Esophagus squamous epithelium (tissue), 4 donors: ENCODE data around the gene CCDC88C.

Experiments
- POLR2A ChIP-seq, 4 donors: fragments of 450-650 bp; IDR thresholded peaks; one replicate each; pipeline ENCODE4 v1.6.1; 2017; ENCODE audit warnings: antibody characterized with exemption in 4 of 4, mild to moderate bottlenecking in 4 of 4, moderate library complexity in 3 of 4
- TF ChIP-seq, protein P1 (sequence below), 6 experiments: fragments of 450-650 bp in 4 of 6; fragments of 200-600 bp in 2 of 6; sonication (generic) in 2 of 6; IDR thresholded peaks; one replicate each; pipeline ENCODE4 v1.5.1; 2016 to 2019; ENCODE audit warnings: antibody characterized with exemption in 6 of 6, mild to moderate bottlenecking in 4 of 6, moderate library complexity in 4 of 6

- TF ChIP-seq, protein P1, sequence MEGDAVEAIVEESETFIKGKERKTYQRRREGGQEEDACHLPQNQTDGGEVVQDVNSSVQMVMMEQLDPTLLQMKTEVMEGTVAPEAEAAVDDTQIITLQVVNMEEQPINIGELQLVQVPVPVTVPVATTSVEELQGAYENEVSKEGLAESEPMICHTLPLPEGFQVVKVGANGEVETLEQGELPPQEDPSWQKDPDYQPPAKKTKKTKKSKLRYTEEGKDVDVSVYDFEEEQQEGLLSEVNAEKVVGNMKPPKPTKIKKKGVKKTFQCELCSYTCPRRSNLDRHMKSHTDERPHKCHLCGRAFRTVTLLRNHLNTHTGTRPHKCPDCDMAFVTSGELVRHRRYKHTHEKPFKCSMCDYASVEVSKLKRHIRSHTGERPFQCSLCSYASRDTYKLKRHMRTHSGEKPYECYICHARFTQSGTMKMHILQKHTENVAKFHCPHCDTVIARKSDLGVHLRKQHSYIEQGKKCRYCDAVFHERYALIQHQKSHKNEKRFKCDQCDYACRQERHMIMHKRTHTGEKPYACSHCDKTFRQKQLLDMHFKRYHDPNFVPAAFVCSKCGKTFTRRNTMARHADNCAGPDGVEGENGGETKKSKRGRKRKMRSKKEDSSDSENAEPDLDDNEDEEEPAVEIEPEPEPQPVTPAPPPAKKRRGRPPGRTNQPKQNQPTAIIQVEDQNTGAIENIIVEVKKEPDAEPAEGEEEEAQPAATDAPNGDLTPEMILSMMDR (IDR thresholded peaks at IDR 0.05) = no peak
- no peak for TF ChIP-seq POLR2A (IDR thresholded peaks at IDR 0.05)
These were observed 38.7 kb upstream of the CCDC88C start for GRCh38 chr14:91456283-91456682.
